Endothelial cell of umbilical vein (primary cell): ENCODE measurements around the gene MLEC. TPM values are rescaled to one million over a fixed set of nuclear protein-coding genes. Genes with fewer than 3 reads are reported as not detected.

Experiments used
- BruUV-seq: library from RNA; stranded (reverse); fragments of 400-500 nt; replicated peaks from 2 replicates; lab custom pipeline; 2021; lab: Mats Ljungman, UMichigan
- CTCF ChIA-PET: fragments of 300-600, 350-600 bp; sonication (Branson Sonifier 250); formaldehyde crosslinking; loops from one replicate; lab custom pipeline; 2021; ENCODE audit warnings: antibody characterized with exemption, inconsistent platforms; lab: Charles Lee
- POLR2A ChIA-PET: fragments of 300-600, 350-600 bp; sonication (Branson Sonifier 250); formaldehyde crosslinking; loops from one replicate; lab custom pipeline; 2021; ENCODE audit warnings: antibody characterized with exemption, inconsistent platforms; lab: Charles Lee
- DNase-seq: peaks from one replicate; pipeline ENCODE4 v3.0.0-alpha.2; 2011; ENCODE audit warnings: low read depth, low spot score
- FAIRE-seq: peaks from 2 replicates; lab custom pipeline; 2011; peaks lifted over from hg19 to GRCh38; lab: Jason Lieb, UNC
- H2AFZ ChIP-seq: 2 replicates; pipeline ENCODE4 v1.6.0; 2012; ENCODE audit warnings: low read depth, low read length, control low read depth, inconsistent platforms
- H3K27ac ChIP-seq: 2 replicates; pipeline ENCODE4 v1.5.1; 2011; ENCODE audit warnings: low read depth, mild to moderate bottlenecking, control low read depth, low read length, moderate library complexity; ENCODE audit not compliant: insufficient read depth
- H3K27me3 ChIP-seq, 2 experiments: 2 replicates each; pipeline versions ENCODE4 v1.6.0 to v1.6.1; 2011; ENCODE audit warnings: low read length in 2 of 2, mixed read lengths in 1 of 2; ENCODE audit not compliant: control insufficient read depth in 2 of 2, insufficient read depth in 2 of 2
- H3K36me3 ChIP-seq, 2 experiments: 2 replicates in 1 of 2; 3 replicates in 1 of 2; pipeline ENCODE4 v1.5.1; 2011; ENCODE audit warnings: low read length in 2 of 2, mild to moderate bottlenecking in 1 of 2, moderate library complexity in 1 of 2; ENCODE audit not compliant: control insufficient read depth in 2 of 2, insufficient read depth in 2 of 2; ENCODE audit errors: extremely low read depth in 1 of 2
- H3K4me1 ChIP-seq: 3 replicates; pipeline ENCODE4 v1.5.1; 2011; ENCODE audit warnings: mild to moderate bottlenecking, low read length; ENCODE audit not compliant: control insufficient read depth, insufficient read depth; ENCODE audit errors: extremely low read depth
- H3K4me2 ChIP-seq: 2 replicates; pipeline ENCODE4 v1.6.1; 2011; ENCODE audit warnings: low read length, control low read depth, mixed read lengths; ENCODE audit not compliant: insufficient read depth
- H3K4me3 ChIP-seq, 3 experiments: fragments of 200-600 bp in 1 of 3; sonication (generic), shearing (Covaris generic) in 1 of 3; replicated peaks in 1 of 3; 2 replicates each; pipeline ENCODE4 v1.5.1; 2011 to 2016; ENCODE audit warnings: control low read depth in 3 of 3, low read length in 3 of 3, mild to moderate bottlenecking in 2 of 3, inconsistent platforms in 1 of 3, low read depth in 1 of 3, moderate library complexity in 1 of 3; ENCODE audit not compliant: insufficient read depth in 1 of 3
- H3K79me2 ChIP-seq: 2 replicates; pipeline ENCODE4 v1.6.0; 2012; ENCODE audit warnings: low read length, inconsistent platforms; ENCODE audit not compliant: control insufficient read depth, insufficient read depth
- H3K9ac ChIP-seq: replicated peaks from 2 replicates; pipeline ENCODE3; 2011; ENCODE audit warnings: low read length, control low read depth; ENCODE audit not compliant: insufficient read depth; ENCODE audit errors: extremely low read depth
- H3K9me1 ChIP-seq: replicated peaks from 3 replicates; pipeline ENCODE4 v1.6.0; 2011; ENCODE audit warnings: mild to moderate bottlenecking, low read length; ENCODE audit not compliant: control insufficient read depth, insufficient read depth; ENCODE audit errors: extremely low read depth
- H3K9me3 ChIP-seq: replicated peaks from 2 replicates; pipeline ENCODE4 v1.5.1; 2012; ENCODE audit warnings: low read length, inconsistent platforms; ENCODE audit not compliant: control insufficient read depth, insufficient read depth
- H4K20me1 ChIP-seq: replicated peaks from 2 replicates; pipeline ENCODE3; 2011; ENCODE audit warnings: mild to moderate bottlenecking, low read length; ENCODE audit not compliant: control insufficient read depth, insufficient read depth; ENCODE audit errors: extremely low read depth
- CTCF ChIP-seq, 2 donors: IDR thresholded peaks; 1 replicate in 1 of 2; 2 replicates in 1 of 2; pipeline ENCODE4 v1.5.1; 2011; ENCODE audit warnings: low read length in 2 of 2, mild to moderate bottlenecking in 2 of 2, moderate library complexity in 2 of 2, control low read depth in 1 of 2, inconsistent platforms in 1 of 2, low read depth in 1 of 2; ENCODE audit not compliant: insufficient read depth in 1 of 2; ENCODE audit errors: extremely low read depth in 1 of 2
- EZH2 ChIP-seq: IDR thresholded peaks from 2 replicates; pipeline ENCODE4 v1.6.1; 2012; ENCODE audit warnings: borderline replicate concordance, low read depth, mild to moderate bottlenecking, moderate library complexity, low read length, inconsistent platforms; ENCODE audit not compliant: severe bottlenecking
- FOS ChIP-seq: IDR thresholded peaks from 2 replicates; pipeline ENCODE4 v1.6.1; 2011; ENCODE audit warnings: mild to moderate bottlenecking, low read length, moderate library complexity, borderline replicate concordance; ENCODE audit not compliant: insufficient read depth
- GATA2 ChIP-seq: IDR thresholded peaks from 2 replicates; pipeline ENCODE4 v1.7.0; 2011; ENCODE audit warnings: low read depth, mild to moderate bottlenecking, moderate library complexity, mixed read lengths, low read length; ENCODE audit not compliant: insufficient read length, insufficient read depth
- JUN ChIP-seq: IDR thresholded peaks from 2 replicates; pipeline ENCODE4 v1.6.1; 2011; ENCODE audit warnings: borderline replicate concordance, low read depth; ENCODE audit not compliant: insufficient read length, insufficient read depth
- MAX ChIP-seq: IDR thresholded peaks from 2 replicates; pipeline ENCODE4 v1.6.1; 2011; ENCODE audit not compliant: insufficient read depth, insufficient read length
- MYC ChIP-seq: IDR thresholded peaks from one replicate; pipeline ENCODE4 v1.6.1; 2011; ENCODE audit warnings: mild to moderate bottlenecking, low read depth, low read length
- POLR2A ChIP-seq: IDR thresholded peaks from 2 replicates; pipeline ENCODE4 v1.6.1; 2012; ENCODE audit warnings: low read depth, mild to moderate bottlenecking, control low read depth, low read length
- POLR2AphosphoS5 ChIP-seq: IDR thresholded peaks from 2 replicates; pipeline ENCODE4 v1.6.1; 2012; ENCODE audit warnings: low read depth, mild to moderate bottlenecking, control low read depth, low read length, moderate library complexity; ENCODE audit not compliant: insufficient read depth
- dilution Hi-C: fragments of 300-500 bp; cut with MboI; formaldehyde crosslinking; loops from one replicate; pipeline ENCODE4 v1.15.0; 2019; ENCODE audit warnings: low sequenced_read_pairs; ENCODE audit not compliant: extremely low pct_ligation_motif_present
- intact Hi-C: fragments of 100-400 bp; cut with micrococcal nuclease; formaldehyde crosslinking; loops from one replicate; pipeline ENCODE4 v1.10.0; 2022
- polyA plus RNA-seq, 4 experiments: library from polyadenylated mRNA; depleted of rRNA in 3 of 4; stranded (reverse) in 3 of 4; unstranded in 1 of 4; fragments of >200 nt; gene quantifications; 2 replicates each; pipeline versions ENCODE4 v1.2.1 to v1.2.3, GENCODE V29; 2011 to 2012; ENCODE audit warnings: missing spikeins in 1 of 4
- total RNA-seq: library from RNA; stranded (reverse); gene quantifications from 2 replicates; pipeline ENCODE4 v1.2.3, GENCODE V29; 2021

The MLEC gene
- total and polyA plus RNA-seq, 2 donors (not counting 3 experiments of a cell fraction or from before 2014, with no cell fraction given): 28.4 to 144 TPM

GRCh38 chr12:120734210-120734609 is 47.3 kb downstream of the MLEC start:
- H2AFZ ChIP-seq: no peak overlapping the region
- TF ChIP-seq JUN (no peak), EZH2 (no peak), POLR2A (no peak), GATA2 (no peak), CTCF (IDR thresholded peaks at IDR 0.05; ENCODE audit: extremely low read depth in 1 of 2, insufficient read depth in 1 of 2, low read depth in 1 of 2, low read length in 2 of 2) (no peak), MAX (no peak), POLR2AphosphoS5 (no peak), FOS (no peak), MYC (no peak)
- DNase-seq: no peak
- H3K27ac ChIP-seq: no peak overlapping the region
- no peaks in the 10 kb centered on the region for H3K9me3 ChIP-seq
- intact Hi-C loops (no loop called here), dilution Hi-C loops (no loop called here)
- POLR2A ChIA-PET: no interaction called here
- H4K20me1 ChIP-seq: no peaks in the 10 kb centered on the region
- no peaks in the 10 kb centered on the region for H3K9me1 ChIP-seq
- H3K79me2 ChIP-seq: no peaks in the 10 kb centered on the region
- BruUV-seq: no TSS peak
- no peak overlapping the region for H3K4me2 ChIP-seq
- no peaks in the 10 kb centered on the region for H3K27me3 ChIP-seq
- no peak overlapping the region for H3K4me3 ChIP-seq
- no peak overlapping the region for H3K9ac ChIP-seq
- no peaks in the 10 kb centered on the region for H3K36me3 ChIP-seq
- FAIRE-seq: no peak
- no peaks in the 10 kb centered on the region for H3K4me1 ChIP-seq
- CTCF ChIA-PET: no interaction called here
